ENCODE results near the gene NASP.

DNA sequence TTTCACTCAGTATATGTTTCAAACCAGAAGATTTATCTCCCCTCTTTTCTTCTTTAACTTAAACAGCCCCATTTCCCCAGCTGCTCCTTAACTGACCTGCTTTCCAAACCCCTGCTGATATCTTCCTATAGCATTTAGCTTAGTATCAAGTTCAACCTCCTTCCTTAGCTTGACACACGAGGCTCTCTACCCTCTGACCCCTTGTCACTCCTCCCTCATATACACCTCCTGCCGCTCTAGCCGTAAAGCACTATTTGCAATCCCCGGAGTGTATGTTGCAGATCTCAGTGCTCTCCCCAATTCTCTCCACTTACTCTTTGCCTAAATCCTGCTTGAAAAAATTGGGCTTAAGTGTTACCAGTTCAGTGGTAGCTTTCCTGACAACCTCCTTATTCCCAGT lies 47.0 kb upstream of the NASP start:
- TF ChIP-seq, protein P1, sequence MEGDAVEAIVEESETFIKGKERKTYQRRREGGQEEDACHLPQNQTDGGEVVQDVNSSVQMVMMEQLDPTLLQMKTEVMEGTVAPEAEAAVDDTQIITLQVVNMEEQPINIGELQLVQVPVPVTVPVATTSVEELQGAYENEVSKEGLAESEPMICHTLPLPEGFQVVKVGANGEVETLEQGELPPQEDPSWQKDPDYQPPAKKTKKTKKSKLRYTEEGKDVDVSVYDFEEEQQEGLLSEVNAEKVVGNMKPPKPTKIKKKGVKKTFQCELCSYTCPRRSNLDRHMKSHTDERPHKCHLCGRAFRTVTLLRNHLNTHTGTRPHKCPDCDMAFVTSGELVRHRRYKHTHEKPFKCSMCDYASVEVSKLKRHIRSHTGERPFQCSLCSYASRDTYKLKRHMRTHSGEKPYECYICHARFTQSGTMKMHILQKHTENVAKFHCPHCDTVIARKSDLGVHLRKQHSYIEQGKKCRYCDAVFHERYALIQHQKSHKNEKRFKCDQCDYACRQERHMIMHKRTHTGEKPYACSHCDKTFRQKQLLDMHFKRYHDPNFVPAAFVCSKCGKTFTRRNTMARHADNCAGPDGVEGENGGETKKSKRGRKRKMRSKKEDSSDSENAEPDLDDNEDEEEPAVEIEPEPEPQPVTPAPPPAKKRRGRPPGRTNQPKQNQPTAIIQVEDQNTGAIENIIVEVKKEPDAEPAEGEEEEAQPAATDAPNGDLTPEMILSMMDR (IDR thresholded peaks at IDR 0.05; ENCODE audit: extremely low read depth in 1 of 2, insufficient read depth in 1 of 2, low read depth in 1 of 2, low read length in 2 of 2) = no peak
- TF ChIP-seq POLR2A (IDR thresholded peaks at IDR 0.05; ENCODE audit: low read depth, low read length) (no peak), POLR2AphosphoS5 (IDR thresholded peaks at IDR 0.05; ENCODE audit: insufficient read depth, low read depth, low read length) (no peak), EZH2 (IDR thresholded peaks at IDR 0.05; ENCODE audit: borderline replicate concordance, low read depth, low read length, severe bottlenecking) (no peak), GATA2 (IDR thresholded peaks at IDR 0.05; ENCODE audit: insufficient read depth, insufficient read length, low read depth, low read length) (no peak), JUN (IDR thresholded peaks at IDR 0.05; ENCODE audit: borderline replicate concordance, insufficient read depth, insufficient read length, low read depth) (no peak), MYC (IDR thresholded peaks at IDR 0.05; ENCODE audit: low read depth, low read length) (no peak)

Data from endothelial cell of umbilical vein (primary cell).